ENCODE data around the gene ABCC1.

DNA sequence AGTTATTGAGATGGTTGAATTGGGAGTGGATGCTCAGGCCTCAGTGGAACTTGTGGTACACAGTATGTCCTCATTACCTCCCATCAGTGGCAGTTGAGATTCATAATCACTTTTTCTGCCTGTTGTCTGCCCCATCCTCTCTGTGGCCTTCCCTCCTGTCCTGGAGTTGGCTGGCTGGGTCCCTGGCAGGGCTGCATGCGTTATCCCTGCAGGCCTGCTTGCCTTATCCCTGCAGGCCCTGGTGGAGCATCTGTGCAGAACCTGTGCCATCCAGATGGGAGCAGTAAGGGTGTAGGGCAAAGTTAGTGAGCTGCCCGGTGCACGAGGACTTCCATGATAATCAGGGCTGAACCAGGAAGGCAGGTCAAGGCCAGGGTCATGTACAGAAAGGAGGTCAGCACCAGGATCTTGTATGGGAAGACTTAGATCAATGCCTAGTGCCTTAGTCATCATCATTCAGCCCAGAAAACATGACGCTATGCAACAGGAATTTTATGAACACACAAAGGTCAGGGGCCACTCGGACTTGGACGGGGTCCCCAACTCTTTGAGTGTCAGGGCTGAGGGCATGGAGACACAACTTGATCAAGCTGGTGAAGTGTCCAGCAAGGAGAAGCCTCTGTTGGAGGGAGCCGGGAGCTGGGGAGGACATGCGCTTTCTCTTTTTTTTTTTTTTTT is 47.2 kb downstream of the ABCC1 start:
- TF ChIP-seq, protein P1, sequence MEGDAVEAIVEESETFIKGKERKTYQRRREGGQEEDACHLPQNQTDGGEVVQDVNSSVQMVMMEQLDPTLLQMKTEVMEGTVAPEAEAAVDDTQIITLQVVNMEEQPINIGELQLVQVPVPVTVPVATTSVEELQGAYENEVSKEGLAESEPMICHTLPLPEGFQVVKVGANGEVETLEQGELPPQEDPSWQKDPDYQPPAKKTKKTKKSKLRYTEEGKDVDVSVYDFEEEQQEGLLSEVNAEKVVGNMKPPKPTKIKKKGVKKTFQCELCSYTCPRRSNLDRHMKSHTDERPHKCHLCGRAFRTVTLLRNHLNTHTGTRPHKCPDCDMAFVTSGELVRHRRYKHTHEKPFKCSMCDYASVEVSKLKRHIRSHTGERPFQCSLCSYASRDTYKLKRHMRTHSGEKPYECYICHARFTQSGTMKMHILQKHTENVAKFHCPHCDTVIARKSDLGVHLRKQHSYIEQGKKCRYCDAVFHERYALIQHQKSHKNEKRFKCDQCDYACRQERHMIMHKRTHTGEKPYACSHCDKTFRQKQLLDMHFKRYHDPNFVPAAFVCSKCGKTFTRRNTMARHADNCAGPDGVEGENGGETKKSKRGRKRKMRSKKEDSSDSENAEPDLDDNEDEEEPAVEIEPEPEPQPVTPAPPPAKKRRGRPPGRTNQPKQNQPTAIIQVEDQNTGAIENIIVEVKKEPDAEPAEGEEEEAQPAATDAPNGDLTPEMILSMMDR (optimal IDR thresholded peaks at IDR 0.05 in 1 of 3, IDR thresholded peaks at IDR 0.05 in 1 of 3, conservative IDR thresholded peaks at IDR 0.05 in 1 of 3; ENCODE audit: extremely low read depth in 1 of 3, insufficient read depth in 2 of 3, low read length in 3 of 3) = no peak
- no peak for TF ChIP-seq EZH2 (IDR thresholded peaks at IDR 0.05; ENCODE audit: low read length)
